Iris pigment epithelial cell (primary cell): ENCODE results near the gene B3GNT2.
"Not testable (repeated sequence)": the region's sequence is repeated elsewhere in the genome, so short reads cannot be mapped to it uniquely, and the experiment has no call there.

ENCODE experiments used
- DNase-seq: peaks from one replicate; pipeline ENCODE4 v3.0.0-alpha.2; 2011; ENCODE audit warnings: low read depth

The B3GNT2 gene

GRCh38 chr2:62195421-62196277 lies at the start of gene B3GNT2:
B3GNT2 (plus strand) TSS chr2:62196115; CDS start chr2:62222221, 26,106 bp downstream.
- peak; percentile 68 for DNase-seq

GRCh38 chr2:62146790-62147189 lies 49.1 kb upstream of the B3GNT2 start:
- not testable (repeated sequence) for DNase-seq

GRCh38 chr2:62147610-62148301 lies 48.2 kb upstream of the B3GNT2 start:
- peak; percentile 88 for DNase-seq

GRCh38 chr2:62149708-62150107 lies 46.2 kb upstream of the B3GNT2 start:
- peak; percentile 94 for DNase-seq

- DNase-seq: peak; percentile 45
Measured at GRCh38 chr2:62150597-62151305, 45.2 kb upstream of the B3GNT2 start.

- no peak for DNase-seq
Measured at GRCh38 chr2:62151306-62151638, 44.6 kb upstream of the B3GNT2 start.

- peak; percentile 65 for DNase-seq
Measured at GRCh38 chr2:62152000-62152399, 43.9 kb upstream of the B3GNT2 start.

- no peak for DNase-seq
Measured at GRCh38 chr2:62156861-62157496, 38.9 kb upstream of the B3GNT2 start.

GRCh38 chr2:62158444-62159121 lies 37.3 kb upstream of the B3GNT2 start:
- no peak for DNase-seq

GRCh38 chr2:62160691-62161090 lies 35.2 kb upstream of the B3GNT2 start:
- DNase-seq: not testable (repeated sequence)

- DNase-seq: no peak
Measured at GRCh38 chr2:62163106-62163831, 32.6 kb upstream of the B3GNT2 start.

- DNase-seq: no peak
Measured at GRCh38 chr2:62163834-62164233, 32.1 kb upstream of the B3GNT2 start.

- DNase-seq: no peak
Measured at GRCh38 chr2:62175728-62176127, 20.2 kb upstream of the B3GNT2 start.

- no peak for DNase-seq
Measured at GRCh38 chr2:62176801-62177200, 19.1 kb upstream of the B3GNT2 start.

- no peak for DNase-seq
Measured at GRCh38 chr2:62177392-62178049, 18.4 kb upstream of the B3GNT2 start.

GRCh38 chr2:62178741-62179271 lies 17.1 kb upstream of the B3GNT2 start:
- DNase-seq: peak; percentile 31

- no peak for DNase-seq
Measured at GRCh38 chr2:62180975-62181374, 14.9 kb upstream of the B3GNT2 start.

- no peak for DNase-seq
Measured at GRCh38 chr2:62181843-62182242, 14.1 kb upstream of the B3GNT2 start.

GRCh38 chr2:62184512-62185230 lies 11.2 kb upstream of the B3GNT2 start:
- DNase-seq: no peak
